Fibroblast of lung (primary cell): ENCODE measurements around the gene OR52L1.

ENCODE experiments used
- CTCF ChIP-seq, 2 donors: IDR thresholded peaks in 1 of 2; conservative IDR thresholded peaks in 1 of 2; 1 replicate in 1 of 2; 2 replicates in 1 of 2; pipeline ENCODE4 v1.5.1; 2011 to 2012; ENCODE audit warnings: low read length in 2 of 2, control low read depth in 1 of 2, inconsistent platforms in 1 of 2, low read depth in 1 of 2, mild to moderate bottlenecking in 1 of 2
- EZH2 ChIP-seq: IDR thresholded peaks from 2 replicates; pipeline ENCODE4 v1.5.1; 2012; ENCODE audit warnings: low read length, control low read depth, mild to moderate bottlenecking; ENCODE audit errors: missing control alignments

GRCh38 chr11:5967708-5968107 lies 19.1 kb downstream of the OR52L1 start:
- TF ChIP-seq CTCF (conservative IDR thresholded peaks at IDR 0.05 in 1 of 2, IDR thresholded peaks at IDR 0.05 in 1 of 2; ENCODE audit: low read depth in 1 of 2, low read length in 2 of 2) (no peak), EZH2 (no peak)
